ENCODE results near the gene FGF8. TPM values are rescaled to one million over a fixed set of nuclear protein-coding genes. Genes with fewer than 3 reads are reported as not detected.

Gene FGF8
- total and polyA plus RNA-seq, 2 donors (not counting 1 experiment from before 2014, with no cell fraction given), result not detected

- TF ChIP-seq EZH2 (IDR thresholded peaks at IDR 0.05; ENCODE audit: low read length, missing control alignments), result no peak
- TF ChIP-seq CTCF (conservative IDR thresholded peaks at IDR 0.05 in 1 of 2, IDR thresholded peaks at IDR 0.05 in 1 of 2; ENCODE audit: low read depth in 1 of 2, low read length in 2 of 2), result no peak
- Histone ChIP-seq H3K27me3 (ENCODE audit: control insufficient read depth, insufficient read depth, low read length) (peaks cover 33% of the 10 kb centered on the region), H3K9ac (ENCODE audit: insufficient read depth, low read length) (no peak overlapping the region), H3K9me3 (ENCODE audit: control insufficient read depth, insufficient read depth, low read depth, low read length) (no peaks in the 10 kb centered on the region), H3K27ac (ENCODE audit: insufficient read depth, low read length) (no peak overlapping the region), H3K79me2 (ENCODE audit: control insufficient read depth, insufficient read depth, low read length) (no peaks in the 10 kb centered on the region), H3K4me2 (ENCODE audit: extremely low read depth, insufficient read depth, low read length) (no peak overlapping the region), H4K20me1 (ENCODE audit: control insufficient read depth, extremely low read depth, insufficient read depth, low read length) (no peaks in the 10 kb centered on the region), H3K4me3 (replicated peaks in 1 of 4; ENCODE audit: control extremely low read depth in 1 of 4, insufficient read depth in 1 of 4, low read depth in 3 of 4, low read length in 4 of 4) (no peak overlapping the region), H3K4me1 (ENCODE audit: control insufficient read depth, extremely low read depth, insufficient read depth, low read length) (no peaks in the 10 kb centered on the region), H2AFZ (ENCODE audit: low read length) (no peak overlapping the region), H3K36me3 (ENCODE audit: control insufficient read depth, insufficient read depth, low read length) (no peaks in the 10 kb centered on the region)
- no peak for DNase-seq (ENCODE audit: low read depth in 2 of 2)
Observed at GRCh38 chr10:101761226-101761625, 14.7 kb downstream of the FGF8 start.

GRCh38 chr10:101760510-101760909, 15.4 kb downstream of the FGF8 start:
- H3K79me2 ChIP-seq (ENCODE audit: control insufficient read depth, insufficient read depth, low read length), result no peaks in the 10 kb centered on the region
- DNase-seq (ENCODE audit: low read depth in 2 of 2), result no peak
- no peak overlapping the region for H3K4me3 ChIP-seq (replicated peaks in 1 of 4; ENCODE audit: control extremely low read depth in 1 of 4, insufficient read depth in 1 of 4, low read depth in 3 of 4, low read length in 4 of 4)
- no peaks in the 10 kb centered on the region for H3K9me3 ChIP-seq (ENCODE audit: control insufficient read depth, insufficient read depth, low read depth, low read length)
- peaks cover 28% of the 10 kb centered on the region for H3K27me3 ChIP-seq (ENCODE audit: control insufficient read depth, insufficient read depth, low read length)
- H2AFZ ChIP-seq (ENCODE audit: low read length), result no peak overlapping the region
- no peaks in the 10 kb centered on the region for H4K20me1 ChIP-seq (ENCODE audit: control insufficient read depth, extremely low read depth, insufficient read depth, low read length)
- H3K27ac ChIP-seq (ENCODE audit: insufficient read depth, low read length), result no peak overlapping the region
- no peaks in the 10 kb centered on the region for H3K36me3 ChIP-seq (ENCODE audit: control insufficient read depth, insufficient read depth, low read length)
- no peak overlapping the region for H3K9ac ChIP-seq (ENCODE audit: insufficient read depth, low read length)
- TF ChIP-seq CTCF (conservative IDR thresholded peaks at IDR 0.05 in 1 of 2, IDR thresholded peaks at IDR 0.05 in 1 of 2; ENCODE audit: low read depth in 1 of 2, low read length in 2 of 2), result no peak
- H3K4me2 ChIP-seq (ENCODE audit: extremely low read depth, insufficient read depth, low read length), result no peak overlapping the region
- H3K4me1 ChIP-seq (ENCODE audit: control insufficient read depth, extremely low read depth, insufficient read depth, low read length), result no peaks in the 10 kb centered on the region

GRCh38 chr10:101759309-101760247, 16.3 kb downstream of the FGF8 start:
- Histone ChIP-seq H3K4me2 (ENCODE audit: extremely low read depth, insufficient read depth, low read length) (no peak overlapping the region), H3K9ac (ENCODE audit: insufficient read depth, low read length) (no peak overlapping the region), H4K20me1 (ENCODE audit: control insufficient read depth, extremely low read depth, insufficient read depth, low read length) (no peaks in the 10 kb centered on the region), H3K9me3 (ENCODE audit: control insufficient read depth, insufficient read depth, low read depth, low read length) (no peaks in the 10 kb centered on the region), H3K27ac (ENCODE audit: insufficient read depth, low read length) (no peak overlapping the region), H3K4me1 (ENCODE audit: control insufficient read depth, extremely low read depth, insufficient read depth, low read length) (no peaks in the 10 kb centered on the region), H3K36me3 (ENCODE audit: control insufficient read depth, insufficient read depth, low read length) (no peaks in the 10 kb centered on the region), H3K27me3 (ENCODE audit: control insufficient read depth, insufficient read depth, low read length) (peaks cover 19% of the 10 kb centered on the region), H2AFZ (ENCODE audit: low read length) (no peak overlapping the region), H3K4me3 (replicated peaks in 1 of 4; ENCODE audit: control extremely low read depth in 1 of 4, insufficient read depth in 1 of 4, low read depth in 3 of 4, low read length in 4 of 4) (no peak overlapping the region), H3K79me2 (ENCODE audit: control insufficient read depth, insufficient read depth, low read length) (no peaks in the 10 kb centered on the region)
- DNase-seq (ENCODE audit: low read depth in 2 of 2), result no peak
- TF ChIP-seq EZH2 (IDR thresholded peaks at IDR 0.05; ENCODE audit: low read length, missing control alignments), result no peak
- no peak for TF ChIP-seq CTCF (conservative IDR thresholded peaks at IDR 0.05 in 1 of 2, IDR thresholded peaks at IDR 0.05 in 1 of 2; ENCODE audit: low read depth in 1 of 2, low read length in 2 of 2)

Data from fibroblast of lung (primary cell).